AG10803 (cell line): Measurements from ENCODE around the gene TSPAN4.
A peak's percentile ranks its signal among the peaks of the same experiment; 100 is the strongest.

Experiments
- DNase-seq: peaks from one replicate; pipeline ENCODE4 v3.0.0; 2010; ENCODE audit warnings: low read depth
- H3K4me3 ChIP-seq: 2 replicates; pipeline ENCODE4 v1.5.1; 2011; ENCODE audit warnings: mild to moderate bottlenecking, low read length, control low read depth
- CTCF ChIP-seq: conservative IDR thresholded peaks from 2 replicates; pipeline ENCODE4 v1.5.1; 2011; ENCODE audit warnings: mild to moderate bottlenecking, low read length, control low read depth, inconsistent platforms

The TSPAN4 gene

GRCh38 chr11:894575-895201, 52.0 kb downstream of the TSPAN4 start:
- no peak for DNase-seq
- no peak; the same call in 1 of the 2 replicates for TF ChIP-seq CTCF
- no peak overlapping the region for H3K4me3 ChIP-seq

- TF ChIP-seq CTCF: no peak
- DNase-seq: no peak
- H3K4me3 ChIP-seq: no peak overlapping the region
Measured at GRCh38 chr11:895331-896110, 52.9 kb downstream of the TSPAN4 start.

GRCh38 chr11:897253-898142, 54.8 kb downstream of the TSPAN4 start:
- no peak overlapping the region for H3K4me3 ChIP-seq
- TF ChIP-seq CTCF: no peak
- no peak for DNase-seq

GRCh38 chr11:898143-898511, 55.5 kb downstream of the TSPAN4 start:
- peak; percentile 22; the same call in 1 of the 2 replicates for TF ChIP-seq CTCF
- no peak overlapping the region for H3K4me3 ChIP-seq
- no peak for DNase-seq

- DNase-seq: no peak
- H3K4me3 ChIP-seq: no peak overlapping the region
- TF ChIP-seq CTCF: 0 out of 2 replicates have a peak, but pooled peaks have one; percentile 18
Measured at GRCh38 chr11:898540-899190, 56.0 kb downstream of the TSPAN4 start.

- no peak for TF ChIP-seq CTCF
- DNase-seq: no peak
- H3K4me3 ChIP-seq: no peak overlapping the region
Measured at GRCh38 chr11:899724-900123, 57.1 kb downstream of the TSPAN4 start.
